ENCODE data around the gene KCNJ6. TPM values are rescaled to one million over a fixed set of nuclear protein-coding genes. Genes with fewer than 3 reads are reported as not detected.

The KCNJ6 gene
- total RNA-seq, 2 experiments from 2014 or later: not detected

- no TSS peak for BruUV-seq (replicated peaks)
- POLR2A ChIA-PET: no interaction called here
These were observed 292.6 kb downstream of the KCNJ6 start for GRCh38 chr21:37623689-37624088.

GRCh38 chr21:37623183-37623582, 293.1 kb downstream of the KCNJ6 start:
- no peak overlapping the region for H3K4me2 ChIP-seq (ENCODE audit: low read length)
- ChIA-PET POLR2A (no interaction called here), CTCF (ENCODE audit: unreplicated experiment) (no interaction called here)
- no peaks in the 10 kb centered on the region for H4K20me1 ChIP-seq (ENCODE audit: insufficient read depth, low read length)
- no peak for DNase-seq (ENCODE audit: low spot score)
- no peaks in the 10 kb centered on the region for H3K9me2 ChIP-seq (ENCODE audit: insufficient read depth, low read length)
- BruUV-seq (replicated peaks): no TSS peak
- no peak overlapping the region for H2AFZ ChIP-seq (ENCODE audit: low read length)
- no peak overlapping the region for H3K27ac ChIP-seq (ENCODE audit: low read depth, low read length, poor library complexity, severe bottlenecking)
- no peaks in the 10 kb centered on the region for H3K4me1 ChIP-seq (ENCODE audit: insufficient read depth, low read length, poor library complexity, severe bottlenecking)
- H3K9me3 ChIP-seq (ENCODE audit: low read length): no peaks in the 10 kb centered on the region
- H3K4me3 ChIP-seq (ENCODE audit: low read depth, low read length, poor library complexity, severe bottlenecking): no peak overlapping the region
- no peaks in the 10 kb centered on the region for H3K36me3 ChIP-seq (ENCODE audit: insufficient read depth, low read length)
- intact Hi-C loops (cut with micrococcal nuclease; ENCODE audit: unreplicated experiment): no loop called here
- no peaks in the 10 kb centered on the region for H3K79me2 ChIP-seq (ENCODE audit: insufficient read depth, low read depth, low read length)
- no peak for TF ChIP-seq CTCF (conservative IDR thresholded peaks at IDR 0.05; ENCODE audit: low read length)
- no peak for TF ChIP-seq EZH2phosphoT487 (IDR thresholded peaks at IDR 0.05; ENCODE audit: borderline replicate concordance, low read depth, low read length)

More at GRCh38 chr21:37623689-37624088, 292.6 kb downstream of the KCNJ6 start:
- Histone ChIP-seq H3K4me1 (ENCODE audit: insufficient read depth, low read length, poor library complexity, severe bottlenecking) (no peaks in the 10 kb centered on the region), H4K20me1 (ENCODE audit: insufficient read depth, low read length) (no peaks in the 10 kb centered on the region), H3K4me3 (ENCODE audit: low read depth, low read length, poor library complexity, severe bottlenecking) (no peak overlapping the region), H3K9me2 (ENCODE audit: insufficient read depth, low read length) (no peaks in the 10 kb centered on the region), H3K36me3 (ENCODE audit: insufficient read depth, low read length) (no peaks in the 10 kb centered on the region), H3K79me2 (ENCODE audit: insufficient read depth, low read depth, low read length) (no peaks in the 10 kb centered on the region), H3K27ac (ENCODE audit: low read depth, low read length, poor library complexity, severe bottlenecking) (no peak overlapping the region), H2AFZ (ENCODE audit: low read length) (no peak overlapping the region), H3K9me3 (ENCODE audit: low read length) (no peaks in the 10 kb centered on the region), H3K4me2 (ENCODE audit: low read length) (no peak overlapping the region)
- intact Hi-C loops (cut with micrococcal nuclease; ENCODE audit: unreplicated experiment): no loop called here
- no peak for DNase-seq (ENCODE audit: low spot score)
- TF ChIP-seq CTCF (conservative IDR thresholded peaks at IDR 0.05; ENCODE audit: low read length) (no peak), EZH2phosphoT487 (IDR thresholded peaks at IDR 0.05; ENCODE audit: borderline replicate concordance, low read depth, low read length) (no peak)
- CTCF ChIA-PET (ENCODE audit: unreplicated experiment): no interaction called here

- Histone ChIP-seq H3K9me3 (ENCODE audit: low read length) (no peaks in the 10 kb centered on the region), H3K9me2 (ENCODE audit: insufficient read depth, low read length) (no peaks in the 10 kb centered on the region), H4K20me1 (ENCODE audit: insufficient read depth, low read length) (no peaks in the 10 kb centered on the region), H3K4me2 (ENCODE audit: low read length) (no peak overlapping the region), H3K4me1 (ENCODE audit: insufficient read depth, low read length, poor library complexity, severe bottlenecking) (no peaks in the 10 kb centered on the region), H2AFZ (ENCODE audit: low read length) (no peak overlapping the region), H3K36me3 (ENCODE audit: insufficient read depth, low read length) (no peaks in the 10 kb centered on the region), H3K27ac (ENCODE audit: low read depth, low read length, poor library complexity, severe bottlenecking) (no peak overlapping the region), H3K79me2 (ENCODE audit: insufficient read depth, low read depth, low read length) (no peaks in the 10 kb centered on the region), H3K4me3 (ENCODE audit: low read depth, low read length, poor library complexity, severe bottlenecking) (no peak overlapping the region)
- no TSS peak for BruUV-seq (replicated peaks)
- intact Hi-C loops (cut with micrococcal nuclease; ENCODE audit: unreplicated experiment): no loop called here
- TF ChIP-seq CTCF (conservative IDR thresholded peaks at IDR 0.05; ENCODE audit: low read length) (no peak), EZH2phosphoT487 (IDR thresholded peaks at IDR 0.05; ENCODE audit: borderline replicate concordance, low read depth, low read length) (no peak)
- no peak for DNase-seq (ENCODE audit: low spot score)
- POLR2A ChIA-PET: no interaction called here
- CTCF ChIA-PET (ENCODE audit: unreplicated experiment): no interaction called here
These were observed 293.5 kb downstream of the KCNJ6 start for GRCh38 chr21:37622755-37623154.
